K562 (cell line): ENCODE measurements around the gene ORC5. TPM values are rescaled to one million over a fixed set of nuclear protein-coding genes. Genes with fewer than 3 reads are reported as not detected.

ENCODE experiments used
- DIDO1 ChIP-seq: fragments of 450-650 bp; IDR thresholded peaks from 2 replicates; pipeline ENCODE4 v1.6.1; 2016; ENCODE audit warnings: low read depth, missing biosample characterization, missing genetic modification characterization
- ELF1 ChIP-seq: fragments of 200-800 bp; sonication (Bioruptor generic); IDR thresholded peaks from 2 replicates; pipeline ENCODE4 v1.6.1; 2016; ENCODE audit warnings: missing genetic modification characterization, missing compliant biosample characterization
- GABPB2 ChIP-seq: fragments of 250-450 bp; sonication (Bioruptor Pico); conservative IDR thresholded peaks from 2 replicates; pipeline ENCODE4 v1.5.1; 2021; ENCODE audit warnings: mild to moderate bottlenecking
- GATAD2A ChIP-seq: fragments of 450-650 bp; IDR thresholded peaks from 2 replicates; pipeline ENCODE4 v1.6.1; 2017
- NBN ChIP-seq: fragments of 450-650 bp; IDR thresholded peaks from 2 replicates; pipeline ENCODE4 v1.6.1; 2016; ENCODE audit warnings: low read depth, mild to moderate bottlenecking
- NR2C2 ChIP-seq, 2 experiments: fragments of 200-800 bp in 1 of 2; sonication (Bioruptor generic) in 1 of 2; sonication (generic) in 1 of 2; formaldehyde crosslinking in 1 of 2; IDR thresholded peaks; 2 replicates each; pipeline versions ENCODE4 v1.6.1 to v1.8.0; 2016 to 2022; ENCODE audit warnings: mild to moderate bottlenecking in 1 of 2, missing compliant biosample characterization in 1 of 2, missing genetic modification characterization in 1 of 2, missing genetic modification reagents in 1 of 2
- SAFB2 ChIP-seq: fragments of 200-400 bp; formaldehyde crosslinking; IDR thresholded peaks from 2 replicates; pipeline ENCODE4 v1.6.1; 2018; ENCODE audit warnings: borderline replicate concordance, low read length, low read depth, moderate library complexity; ENCODE audit not compliant: severe bottlenecking
- SRSF9 ChIP-seq: fragments of 200-400 bp; formaldehyde crosslinking; IDR thresholded peaks from 2 replicates; pipeline ENCODE4 v1.6.1; 2017; ENCODE audit warnings: low read depth, low read length, borderline replicate concordance
- TAF1 ChIP-seq: IDR thresholded peaks from 2 replicates; pipeline ENCODE4 v1.6.1; 2011; ENCODE audit warnings: mild to moderate bottlenecking, low read length, moderate library complexity; ENCODE audit not compliant: insufficient read depth, control insufficient read depth, severe bottlenecking; ENCODE audit errors: extremely low read depth
- TAF15 ChIP-seq: fragments of 200-400 bp; formaldehyde crosslinking; IDR thresholded peaks from 2 replicates; pipeline ENCODE4 v1.6.1; 2017; ENCODE audit warnings: mild to moderate bottlenecking, low read depth, low read length, moderate library complexity
- TGIF2 ChIP-seq: sonication (generic); formaldehyde crosslinking; IDR thresholded peaks from 2 replicates; pipeline ENCODE4 v1.8.1; 2022; ENCODE audit warnings: mild to moderate bottlenecking, missing genetic modification reagents, moderate library complexity
- ZBTB17 ChIP-seq: fragments of 450-650 bp; formaldehyde crosslinking; IDR thresholded peaks from 2 replicates; pipeline ENCODE4 v1.4.0; 2020; ENCODE audit warnings: mild to moderate bottlenecking
- ZKSCAN8 ChIP-seq: fragments of 200-800 bp; sonication (Bioruptor generic); IDR thresholded peaks from 2 replicates; pipeline ENCODE4 v1.6.1; 2016; ENCODE audit warnings: missing genetic modification characterization, missing compliant biosample characterization
- ZNF263 ChIP-seq: sonication (generic); formaldehyde crosslinking; IDR thresholded peaks from 2 replicates; pipeline ENCODE4 v1.8.0; 2022; ENCODE audit warnings: mild to moderate bottlenecking, missing genetic modification reagents, borderline replicate concordance
- ZNF282 ChIP-seq: sonication (generic); formaldehyde crosslinking; IDR thresholded peaks from 2 replicates; pipeline ENCODE4 v1.8.1; 2023; ENCODE audit warnings: missing genetic modification reagents
- polyA plus RNA-seq, 8 experiments: library from polyadenylated mRNA; depleted of rRNA in 4 of 8; stranded (reverse) in 5 of 8; unstranded in 3 of 8; fragments of >200 nt; fragmentation: Nextera tagmentation in 2 of 8; fragmentation: Illumina TruSeq in 1 of 8; extraction: Ambion mirVana in 2 of 8; extraction: Trizol in 1 of 8; gene quantifications; 2 replicates each; pipeline versions ENCODE4 v1.2.1 to v1.2.3, GENCODE V29; 2011 to 2014; ENCODE audit warnings: inconsistent platforms in 1 of 8, missing spikeins in 1 of 8
- total RNA-seq, 7 experiments: library from RNA; depleted of rRNA in 6 of 7; stranded (reverse); fragments of >200 nt in 6 of 7; fragmentation: Illumina TruSeq in 2 of 7; extraction: Trizol in 2 of 7; gene quantifications; 2 replicates each; pipeline versions ENCODE4 v1.2.1 to v1.2.3, GENCODE V29; 2011 to 2021; ENCODE audit warnings: low replicate concordance in 1 of 7
- TF ChIP-seq, protein P1 (sequence below): fragments of 450-650 bp; formaldehyde crosslinking; IDR thresholded peaks from 2 replicates; pipeline ENCODE4 v1.4.0; 2020; ENCODE audit warnings: mild to moderate bottlenecking, moderate library complexity
- TF ChIP-seq, protein P2 (sequence below): fragments of 250-450 bp; sonication (Bioruptor Pico); IDR thresholded peaks from 2 replicates; pipeline ENCODE4 v1.8.0; 2021; ENCODE audit warnings: moderate library complexity, mild to moderate bottlenecking, inconsistent platforms
- TF ChIP-seq, protein P3 (sequence below): sonication (generic); formaldehyde crosslinking; IDR thresholded peaks from 2 replicates; pipeline ENCODE4 v1.9.0; 2022; ENCODE audit warnings: mild to moderate bottlenecking, missing genetic modification reagents
- TF ChIP-seq, protein P4 (sequence below): sonication (generic); formaldehyde crosslinking; IDR thresholded peaks from 2 replicates; pipeline ENCODE4 v1.8.0; 2022; ENCODE audit warnings: mild to moderate bottlenecking, low read depth, missing genetic modification reagents
- TF ChIP-seq, protein P5 (sequence below), 2 experiments: fragments of 150-350 bp in 1 of 2; IDR thresholded peaks; 2 replicates each; pipeline ENCODE4 v1.6.1; 2012 to 2016; ENCODE audit warnings: low read depth in 2 of 2, low read length in 2 of 2, mild to moderate bottlenecking in 1 of 2, moderate library complexity in 1 of 2

ORC5 gene
- total and polyA plus RNA-seq, 9 of the 15 experiments (the other 6 are each of a cell fraction or from before 2014, with no cell fraction given), result 29.8 to 136 (median 54.8) TPM

DNA sequence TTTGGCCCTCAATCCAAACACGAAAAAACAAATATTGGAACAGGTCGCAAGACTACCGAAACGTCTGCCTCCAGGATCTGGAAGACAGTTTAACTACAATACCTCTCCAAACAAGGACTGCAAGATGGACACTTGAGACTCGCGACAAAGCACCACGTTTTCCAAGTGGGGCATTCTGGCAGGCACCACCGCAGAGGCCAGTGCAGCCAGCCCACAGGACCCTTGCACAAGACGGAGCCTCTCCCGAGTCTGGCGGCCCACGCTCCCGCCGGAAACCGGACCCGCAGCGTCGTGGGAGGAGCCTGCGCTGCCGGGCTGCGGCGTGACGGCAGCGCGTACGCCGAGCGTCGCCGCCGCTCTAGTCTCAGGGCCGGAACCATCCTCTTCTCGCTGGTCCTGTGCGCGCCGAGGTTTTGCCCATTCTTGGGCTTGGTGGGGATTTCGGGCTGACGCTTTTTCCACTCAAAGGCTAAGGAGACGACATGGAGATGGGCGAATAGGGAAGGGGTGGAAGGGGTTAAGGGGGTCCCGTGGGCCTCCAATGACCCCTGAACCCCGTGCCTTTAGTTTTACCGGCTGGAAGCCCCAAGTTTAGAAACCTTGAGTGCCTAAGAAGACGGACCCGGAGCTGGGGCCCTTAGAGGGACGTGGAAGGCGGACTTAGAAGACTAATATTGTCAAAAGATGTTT lies at the start of gene ORC5 (continued):
- TF ChIP-seq, protein P1, sequence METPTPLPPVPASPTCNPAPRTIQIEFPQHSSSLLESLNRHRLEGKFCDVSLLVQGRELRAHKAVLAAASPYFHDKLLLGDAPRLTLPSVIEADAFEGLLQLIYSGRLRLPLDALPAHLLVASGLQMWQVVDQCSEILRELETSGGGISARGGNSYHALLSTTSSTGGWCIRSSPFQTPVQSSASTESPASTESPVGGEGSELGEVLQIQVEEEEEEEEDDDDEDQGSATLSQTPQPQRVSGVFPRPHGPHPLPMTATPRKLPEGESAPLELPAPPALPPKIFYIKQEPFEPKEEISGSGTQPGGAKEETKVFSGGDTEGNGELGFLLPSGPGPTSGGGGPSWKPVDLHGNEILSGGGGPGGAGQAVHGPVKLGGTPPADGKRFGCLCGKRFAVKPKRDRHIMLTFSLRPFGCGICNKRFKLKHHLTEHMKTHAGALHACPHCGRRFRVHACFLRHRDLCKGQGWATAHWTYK (CRISPR knock-in tag), result no peak
- TF ChIP-seq SRSF9 (no peak), SAFB2 (no peak), ZBTB17 (peak; percentile 52; the same call in 1 of the 2 replicates), ZNF263 (CRISPR knock-in tag) (no peak), GABPB2 (CRISPR knock-in tag) (0 out of 2 replicates have a peak, but pooled peaks have one; percentile 30), NR2C2 (CRISPR knock-in tag; IDR thresholded peaks at IDR 0.05) (no peak; the same call in 1 of the 2 replicates), NR2C2 (tag; IDR thresholded peaks at IDR 0.05) (peak; percentile 81), TGIF2 (CRISPR knock-in tag) (no peak), GATAD2A (no peak), TAF15 (no peak), TAF1 (peak; percentile 96), ZNF282 (CRISPR knock-in tag) (no peak), NBN (no peak), ELF1 (peak; percentile 65), DIDO1 (no peak; the same call in 1 of the 2 replicates), ZKSCAN8 (CRISPR knock-in tag) (no peak)
- TF ChIP-seq, protein P2, sequence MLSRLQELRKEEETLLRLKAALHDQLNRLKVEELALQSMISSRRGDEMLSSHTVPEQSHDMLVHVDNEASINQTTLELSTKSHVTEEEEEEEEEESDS (CRISPR knock-in tag), result no peak
- TF ChIP-seq, protein P3, sequence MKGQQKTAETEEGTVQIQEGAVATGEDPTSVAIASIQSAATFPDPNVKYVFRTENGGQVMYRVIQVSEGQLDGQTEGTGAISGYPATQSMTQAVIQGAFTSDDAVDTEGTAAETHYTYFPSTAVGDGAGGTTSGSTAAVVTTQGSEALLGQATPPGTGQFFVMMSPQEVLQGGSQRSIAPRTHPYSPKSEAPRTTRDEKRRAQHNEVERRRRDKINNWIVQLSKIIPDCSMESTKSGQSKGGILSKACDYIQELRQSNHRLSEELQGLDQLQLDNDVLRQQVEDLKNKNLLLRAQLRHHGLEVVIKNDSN (CRISPR knock-in tag), result no peak
- TF ChIP-seq, protein P4, sequence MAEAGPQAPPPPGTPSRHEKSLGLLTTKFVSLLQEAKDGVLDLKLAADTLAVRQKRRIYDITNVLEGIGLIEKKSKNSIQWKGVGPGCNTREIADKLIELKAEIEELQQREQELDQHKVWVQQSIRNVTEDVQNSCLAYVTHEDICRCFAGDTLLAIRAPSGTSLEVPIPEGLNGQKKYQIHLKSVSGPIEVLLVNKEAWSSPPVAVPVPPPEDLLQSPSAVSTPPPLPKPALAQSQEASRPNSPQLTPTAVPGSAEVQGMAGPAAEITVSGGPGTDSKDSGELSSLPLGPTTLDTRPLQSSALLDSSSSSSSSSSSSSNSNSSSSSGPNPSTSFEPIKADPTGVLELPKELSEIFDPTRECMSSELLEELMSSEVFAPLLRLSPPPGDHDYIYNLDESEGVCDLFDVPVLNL, result no peak
- TF ChIP-seq, protein P5, sequence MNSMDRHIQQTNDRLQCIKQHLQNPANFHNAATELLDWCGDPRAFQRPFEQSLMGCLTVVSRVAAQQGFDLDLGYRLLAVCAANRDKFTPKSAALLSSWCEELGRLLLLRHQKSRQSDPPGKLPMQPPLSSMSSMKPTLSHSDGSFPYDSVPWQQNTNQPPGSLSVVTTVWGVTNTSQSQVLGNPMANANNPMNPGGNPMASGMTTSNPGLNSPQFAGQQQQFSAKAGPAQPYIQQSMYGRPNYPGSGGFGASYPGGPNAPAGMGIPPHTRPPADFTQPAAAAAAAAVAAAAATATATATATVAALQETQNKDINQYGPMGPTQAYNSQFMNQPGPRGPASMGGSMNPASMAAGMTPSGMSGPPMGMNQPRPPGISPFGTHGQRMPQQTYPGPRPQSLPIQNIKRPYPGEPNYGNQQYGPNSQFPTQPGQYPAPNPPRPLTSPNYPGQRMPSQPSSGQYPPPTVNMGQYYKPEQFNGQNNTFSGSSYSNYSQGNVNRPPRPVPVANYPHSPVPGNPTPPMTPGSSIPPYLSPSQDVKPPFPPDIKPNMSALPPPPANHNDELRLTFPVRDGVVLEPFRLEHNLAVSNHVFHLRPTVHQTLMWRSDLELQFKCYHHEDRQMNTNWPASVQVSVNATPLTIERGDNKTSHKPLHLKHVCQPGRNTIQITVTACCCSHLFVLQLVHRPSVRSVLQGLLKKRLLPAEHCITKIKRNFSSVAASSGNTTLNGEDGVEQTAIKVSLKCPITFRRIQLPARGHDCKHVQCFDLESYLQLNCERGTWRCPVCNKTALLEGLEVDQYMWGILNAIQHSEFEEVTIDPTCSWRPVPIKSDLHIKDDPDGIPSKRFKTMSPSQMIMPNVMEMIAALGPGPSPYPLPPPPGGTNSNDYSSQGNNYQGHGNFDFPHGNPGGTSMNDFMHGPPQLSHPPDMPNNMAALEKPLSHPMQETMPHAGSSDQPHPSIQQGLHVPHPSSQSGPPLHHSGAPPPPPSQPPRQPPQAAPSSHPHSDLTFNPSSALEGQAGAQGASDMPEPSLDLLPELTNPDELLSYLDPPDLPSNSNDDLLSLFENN (IDR thresholded peaks at IDR 0.05; ENCODE audit: low read depth in 2 of 2, low read length in 2 of 2), result peak in 1 of 2 experiments; percentile 41; a peak in 1 of 4 replicates
